Measurements from ENCODE around the gene C19orf85.

The C19orf85 gene

GRCh38 chr19:55489711-55490477, 25.3 kb upstream of the C19orf85 start:
- DNase-seq (ENCODE audit: low read depth, low spot score), result no peak

GRCh38 chr19:55488986-55489710, 24.6 kb upstream of the C19orf85 start:
- DNase-seq (ENCODE audit: low read depth, low spot score), result no peak

DNA sequence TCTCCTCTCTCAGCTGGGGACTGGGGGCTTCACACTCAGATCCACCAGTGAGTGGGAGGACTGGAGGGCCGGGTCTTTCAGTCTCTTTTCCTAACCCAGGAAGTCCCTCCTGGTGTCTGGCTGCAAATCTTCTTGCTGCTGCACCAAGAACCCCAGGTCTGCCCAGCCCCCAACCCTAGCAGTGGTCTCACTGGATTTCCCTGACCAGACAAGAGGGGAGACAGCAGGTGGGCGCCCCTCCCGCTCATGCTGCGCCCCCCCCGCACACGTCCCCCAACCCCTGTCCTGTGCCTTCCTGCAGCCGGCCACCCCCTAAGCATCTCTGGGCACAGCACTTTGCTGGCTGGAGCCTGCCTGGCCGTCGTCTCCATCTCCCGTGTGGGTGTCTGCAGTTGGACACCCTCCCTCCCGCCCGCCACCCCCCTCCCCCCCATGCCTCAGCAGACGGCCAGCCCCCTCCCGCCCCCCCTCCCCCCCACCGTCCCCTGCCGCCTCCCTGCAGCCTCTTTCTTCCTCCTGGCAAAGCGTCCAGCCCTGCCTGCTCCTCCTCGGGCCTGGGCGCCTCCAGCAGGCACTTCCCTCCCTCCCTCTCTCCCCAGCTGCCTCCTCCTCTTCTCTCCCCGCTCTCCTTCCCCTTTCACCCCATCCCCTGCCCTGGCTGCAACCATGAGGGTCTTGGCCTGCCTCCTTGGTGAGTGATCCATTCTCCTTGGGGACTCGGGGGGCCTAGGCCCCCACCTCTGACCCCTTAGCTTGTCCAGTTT, 23.6 kb upstream of the C19orf85 start, which contains the start of gene SSC5D:
Gene SSC5D, plus strand, starts transcription at position 513 of the 764 bp plus-strand sequence. Its CDS starts 154 bp downstream, at position 667.
- no peak for DNase-seq (ENCODE audit: low read depth, low spot score)

- no peak for DNase-seq (ENCODE audit: low read depth, low spot score)
These were observed 22.7 kb upstream of the C19orf85 start for GRCh38 chr19:55486971-55487923.

DNA sequence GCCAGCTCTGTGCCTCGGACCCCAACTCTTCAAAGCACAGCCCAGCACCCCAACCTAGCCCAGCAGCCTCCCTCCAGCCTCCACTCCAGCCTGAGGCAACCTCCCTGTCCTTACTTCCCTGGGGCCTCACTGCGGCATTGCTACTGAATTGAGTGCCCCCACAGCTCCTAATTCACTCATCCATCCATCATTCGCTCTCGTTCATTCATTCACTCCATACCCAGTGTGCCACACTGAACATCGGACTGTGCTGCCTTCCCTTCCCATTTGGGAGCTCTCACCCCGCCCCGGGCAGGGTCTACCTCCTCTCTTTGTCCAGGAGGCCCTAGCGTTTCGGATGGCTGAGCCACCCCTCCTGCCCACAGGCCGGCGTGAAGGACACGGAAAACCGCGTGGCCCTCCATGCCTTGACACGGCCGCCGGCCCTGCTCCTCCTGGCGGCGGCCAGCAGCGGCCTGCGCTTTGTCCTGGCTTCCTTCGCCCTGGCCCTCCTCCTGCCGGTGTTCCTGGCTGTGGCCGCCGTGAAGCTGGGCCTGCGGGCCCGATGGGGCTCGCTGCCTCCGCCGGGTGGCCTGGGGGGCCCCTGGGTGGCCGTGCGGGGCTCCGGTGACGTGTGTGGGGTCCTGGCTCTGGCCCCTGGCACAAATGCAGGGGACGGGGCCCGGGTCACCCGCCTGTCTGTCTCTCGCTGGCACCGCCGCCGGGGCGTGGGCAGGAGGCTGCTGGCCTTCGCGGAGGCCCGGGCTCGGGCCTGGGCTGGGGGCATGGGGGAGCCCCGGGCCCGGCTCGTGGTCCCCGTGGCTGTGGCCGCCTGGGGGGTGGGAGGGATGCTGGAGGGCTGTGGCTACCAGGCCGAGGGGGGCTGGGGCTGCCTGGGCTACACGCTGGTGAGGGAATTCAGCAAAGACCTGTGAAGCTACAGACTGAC, 21.8 kb upstream of the C19orf85 start:
- no peak for DNase-seq (ENCODE audit: low read depth, low spot score)

DNA sequence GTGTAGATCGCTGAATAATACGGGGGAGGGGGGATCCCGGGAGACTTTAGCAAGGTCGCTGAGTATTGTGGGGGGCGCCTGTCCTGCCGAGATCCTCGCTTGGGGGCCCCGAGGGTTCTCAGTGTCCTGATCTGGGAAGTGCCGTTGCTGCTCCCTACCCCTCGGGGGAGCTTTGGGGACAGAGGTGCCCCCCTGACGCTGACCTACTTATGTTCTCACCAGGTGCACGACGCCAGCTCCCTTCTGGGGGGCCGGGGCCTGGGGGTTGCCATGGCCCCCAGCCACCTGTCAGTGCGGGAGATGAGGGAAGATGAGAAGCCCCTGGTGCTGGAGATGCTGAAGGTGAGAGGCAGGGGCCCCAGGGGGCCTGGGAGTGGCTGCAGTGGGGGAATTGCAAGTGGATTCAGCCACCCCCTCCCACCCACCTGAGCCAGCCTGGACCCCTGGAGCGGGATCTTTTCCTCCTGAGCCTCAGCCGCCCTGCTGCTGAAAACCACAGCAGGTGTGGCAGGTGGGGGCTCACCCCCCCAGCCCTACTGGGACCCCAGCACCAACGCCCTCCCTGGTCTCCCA, 21.0 kb upstream of the C19orf85 start:
- no peak for DNase-seq (ENCODE audit: low read depth, low spot score)

DNA sequence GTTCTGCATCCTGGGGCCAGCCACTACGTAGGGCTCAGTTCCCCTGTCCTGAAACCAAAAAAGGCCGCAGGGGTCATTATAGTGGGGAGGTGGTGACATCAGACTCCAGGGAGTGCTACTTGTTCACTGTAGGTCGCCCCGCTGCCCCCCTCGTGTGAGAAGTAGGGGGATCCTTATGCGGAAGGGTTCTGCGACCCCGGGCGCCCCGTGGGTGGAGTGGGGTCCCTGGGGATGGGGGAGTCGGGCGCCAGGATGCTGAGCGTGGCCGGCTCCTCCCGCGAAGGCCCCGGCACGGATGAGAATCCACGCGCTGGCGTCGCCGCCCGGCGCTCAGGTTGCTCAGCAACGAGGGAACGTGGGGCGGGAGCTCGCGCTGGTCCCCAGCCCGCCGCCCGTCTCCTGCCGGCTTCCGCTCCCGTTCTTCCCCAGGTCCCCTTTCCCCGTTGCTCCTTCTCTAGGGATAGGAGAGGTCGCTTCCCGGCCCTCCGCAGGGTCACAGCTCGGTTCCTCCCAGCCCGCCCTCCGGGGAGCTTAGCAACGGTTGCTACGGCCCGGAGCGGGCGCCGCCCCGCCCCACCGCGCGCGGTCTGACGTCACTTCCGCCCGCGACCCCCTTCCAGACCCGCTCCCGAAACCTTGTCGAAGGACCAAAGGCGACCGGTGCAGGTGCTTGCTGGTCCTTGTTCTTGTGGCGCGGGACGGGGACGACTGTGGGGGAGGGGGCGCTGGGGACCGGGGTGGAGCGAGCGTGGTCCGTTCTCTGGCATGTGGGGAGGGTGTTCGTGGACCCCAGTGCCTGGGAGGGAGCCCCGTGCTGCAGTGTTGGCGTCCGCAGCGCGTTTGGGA, 20.3 kb upstream of the C19orf85 start, which contains the start of gene NAT14:
Gene NAT14, plus strand, starts transcription at position 596 of the 846 bp plus-strand sequence. CDS start 521 bp downstream, outside the sequence.
- no peak for DNase-seq (ENCODE audit: low read depth, low spot score)

GRCh38 chr19:55483706-55484592, 19.4 kb upstream of the C19orf85 start:
- DNase-seq (ENCODE audit: low read depth, low spot score), result no peak

GRCh38 chr19:55482967-55483705, 18.6 kb upstream of the C19orf85 start:
- no peak for DNase-seq (ENCODE audit: low read depth, low spot score)

DNA sequence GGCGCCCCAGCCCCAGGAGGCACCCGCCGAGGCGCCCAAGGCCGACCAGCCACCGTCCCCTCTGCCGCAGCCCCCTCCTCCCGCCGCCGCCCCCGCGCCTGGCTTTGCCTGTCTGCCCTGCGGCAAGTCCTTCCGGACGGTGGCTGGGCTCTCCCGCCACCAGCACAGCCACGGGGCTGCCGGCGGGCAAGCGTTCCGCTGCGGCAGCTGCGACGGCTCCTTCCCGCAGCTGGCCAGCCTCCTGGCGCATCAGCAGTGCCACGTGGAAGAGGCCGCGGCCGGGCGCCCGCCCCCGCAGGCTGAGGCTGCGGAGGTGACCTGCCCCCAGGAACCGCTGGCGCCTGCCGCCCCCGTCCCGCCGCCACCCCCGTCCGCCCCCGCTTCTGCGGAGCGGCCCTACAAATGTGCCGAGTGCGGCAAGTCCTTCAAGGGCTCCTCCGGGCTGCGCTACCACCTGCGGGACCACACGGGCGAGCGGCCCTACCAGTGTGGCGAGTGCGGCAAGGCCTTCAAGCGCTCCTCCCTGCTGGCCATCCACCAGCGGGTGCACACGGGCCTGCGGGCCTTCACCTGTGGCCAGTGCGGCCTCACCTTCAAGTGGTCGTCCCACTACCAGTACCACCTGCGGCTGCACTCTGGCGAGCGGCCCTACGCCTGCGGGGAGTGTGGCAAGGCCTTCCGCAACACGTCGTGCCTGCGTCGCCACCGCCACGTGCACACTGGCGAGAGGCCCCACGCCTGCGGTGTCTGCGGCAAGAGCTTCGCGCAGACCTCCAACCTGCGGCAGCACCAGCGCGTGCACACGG, 17.8 kb upstream of the C19orf85 start:
- DNase-seq (ENCODE audit: low read depth, low spot score), result no peak

DNA sequence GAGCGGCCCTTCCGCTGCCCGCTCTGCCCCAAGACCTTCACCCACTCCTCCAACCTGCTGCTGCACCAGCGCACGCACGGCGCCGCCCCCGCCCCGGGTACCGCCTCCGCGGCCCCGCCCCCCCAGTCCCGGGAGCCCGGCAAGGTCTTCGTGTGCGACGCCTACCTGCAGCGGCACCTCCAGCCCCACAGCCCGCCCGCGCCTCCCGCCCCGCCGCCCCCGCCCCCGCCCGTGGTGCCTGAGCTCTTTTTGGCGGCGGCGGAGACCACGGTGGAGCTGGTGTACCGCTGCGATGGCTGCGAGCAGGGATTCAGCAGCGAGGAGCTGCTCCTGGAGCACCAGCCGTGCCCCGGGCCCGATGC, 17.2 kb upstream of the C19orf85 start:
- DNase-seq (ENCODE audit: low read depth, low spot score), result no peak

GRCh38 chr19:55481148-55481793, 16.7 kb upstream of the C19orf85 start:
- DNase-seq (ENCODE audit: low read depth, low spot score), result no peak

DNA sequence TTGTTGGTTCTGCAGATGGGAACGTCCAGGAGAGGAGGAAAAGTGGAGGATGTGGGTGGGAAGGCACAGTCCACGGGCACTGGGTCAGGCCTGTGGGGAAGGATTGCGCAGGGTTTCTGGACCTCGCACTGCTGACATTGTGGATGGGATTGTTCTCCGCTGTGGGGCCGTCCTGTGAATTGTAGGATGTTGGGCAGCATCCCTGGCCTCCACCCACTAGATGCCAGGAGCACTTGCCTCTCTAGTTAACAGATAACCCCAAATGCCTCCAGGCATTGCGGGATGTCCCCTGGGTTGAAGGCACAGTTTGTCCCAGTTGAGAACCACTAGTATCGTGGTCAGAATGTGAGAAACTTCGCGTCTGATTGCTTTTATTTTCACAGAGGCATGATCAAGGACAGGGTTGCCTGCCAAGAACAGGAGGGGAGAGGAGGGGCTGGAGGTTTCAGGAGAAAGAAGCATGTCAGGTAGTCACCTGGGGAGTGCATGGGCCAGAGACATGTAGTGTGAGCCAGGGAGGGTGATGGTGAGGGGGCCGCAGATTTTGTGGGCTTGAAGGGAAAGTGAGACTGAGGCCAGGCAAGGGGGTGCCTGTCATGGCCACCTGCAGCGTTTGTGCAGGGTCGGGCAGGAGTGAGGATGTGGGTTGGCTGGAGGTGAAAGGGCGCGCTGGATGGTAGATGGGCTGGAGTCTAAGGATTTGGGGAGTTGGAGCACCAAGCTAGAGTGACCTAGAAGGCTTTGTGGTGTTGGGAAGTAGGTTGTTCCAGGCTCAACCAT, 15.1 kb upstream of the C19orf85 start:
- no peak for DNase-seq (ENCODE audit: low read depth, low spot score)

- DNase-seq (ENCODE audit: low read depth, low spot score), result no peak
These were observed 14.5 kb upstream of the C19orf85 start for GRCh38 chr19:55479045-55479444.

DNA sequence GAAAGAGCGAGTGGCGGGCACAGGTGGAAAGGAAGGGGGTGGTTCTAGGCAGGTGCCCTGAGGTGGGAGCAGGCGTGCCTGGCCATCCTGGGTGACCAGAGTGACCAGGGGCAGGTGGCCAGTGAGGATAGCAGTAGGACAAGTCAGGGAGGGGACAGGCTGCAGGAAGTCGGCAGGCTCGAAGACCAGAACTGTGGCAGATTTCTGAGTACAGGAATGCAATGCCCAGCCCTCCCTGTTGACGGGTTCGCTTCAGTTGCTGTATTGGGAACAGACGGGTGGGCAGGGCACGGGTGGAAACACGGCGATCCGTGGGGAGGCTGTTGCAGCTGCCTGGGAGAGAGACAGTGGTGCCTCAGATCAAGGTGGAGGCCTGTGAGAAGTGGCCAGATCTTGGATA, 13.8 kb upstream of the C19orf85 start:
- DNase-seq (ENCODE audit: low read depth, low spot score), result no peak
